Vagina (tissue), 1 donor: ENCODE measurements around the gene UROC1. TPM values are rescaled to one million over a fixed set of nuclear protein-coding genes. Genes with fewer than 3 reads are reported as not detected.

Experiments
- small RNA-seq: library from RNA; depleted of rRNA; stranded (forward); fragments of <200 nt; gene quantifications from one replicate; pipeline ENCODE3, GENCODE V24; 2016
- total RNA-seq: library from RNA; depleted of rRNA; stranded (reverse); fragments of >200 nt; gene quantifications from one replicate; pipeline ENCODE4 v1.2.3, GENCODE V29; 2016

Gene UROC1
- total RNA-seq, 1 donor from 2014 or later: not detected

Small RNA genes within 50 kb of the gene (small RNA-seq; reads per million reads assigned to genes)
- gene RNA5SP138: not detected

Other genes with a start within 250 kb of the UROC1 start
- gene KLF15, start 160.4 kb downstream of the UROC1 start, total RNA-seq: 25.3 TPM
- not detected for gene CFAP100, start 122.9 kb downstream of the UROC1 start, total RNA-seq
- gene ZXDC, start 41.9 kb downstream of the UROC1 start, total RNA-seq: 36.8 TPM
- 4.2 TPM for gene CHST13, start 6.4 kb upstream of the UROC1 start, total RNA-seq
- gene C3orf22, start 41.2 kb upstream of the UROC1 start, total RNA-seq: not detected
- 7.1 TPM for gene TXNRD3, start 137.4 kb upstream of the UROC1 start, total RNA-seq
- gene CHCHD6, start 186.5 kb upstream of the UROC1 start, total RNA-seq: 12.8 TPM